ENCODE data around the gene GRIA3.
"Not testable (repeated sequence)": the region's sequence is repeated elsewhere in the genome, so short reads cannot be mapped to it uniquely, and the experiment has no call there.

GRIA3 gene

DNA sequence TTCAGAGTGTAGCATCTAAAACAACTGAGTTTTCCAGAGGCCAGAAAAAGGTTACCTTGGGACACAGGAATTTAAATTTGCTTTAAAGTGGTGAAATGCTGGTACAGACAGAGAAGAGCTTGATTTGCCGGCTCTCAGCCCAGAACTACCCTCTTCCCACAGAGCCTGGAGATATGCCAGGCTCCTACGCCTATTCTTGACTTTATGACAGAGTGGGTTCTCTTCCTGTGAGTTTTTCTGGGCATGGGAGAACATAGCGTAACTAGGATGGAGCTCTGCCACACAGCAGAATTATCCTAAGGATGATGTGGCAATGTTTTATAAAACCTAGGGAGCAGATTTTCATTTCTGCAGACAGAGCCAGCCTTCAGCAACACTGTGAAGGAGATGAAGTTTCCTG, 241.8 kb downstream of the GRIA3 start:
- Histone ChIP-seq H2BK120ac (ENCODE audit: low read depth, low read length) (no peak overlapping the region), H3K56ac (ENCODE audit: low read length) (no peak overlapping the region), H4K8ac (ENCODE audit: low read depth, low read length) (no peak overlapping the region)

DNA sequence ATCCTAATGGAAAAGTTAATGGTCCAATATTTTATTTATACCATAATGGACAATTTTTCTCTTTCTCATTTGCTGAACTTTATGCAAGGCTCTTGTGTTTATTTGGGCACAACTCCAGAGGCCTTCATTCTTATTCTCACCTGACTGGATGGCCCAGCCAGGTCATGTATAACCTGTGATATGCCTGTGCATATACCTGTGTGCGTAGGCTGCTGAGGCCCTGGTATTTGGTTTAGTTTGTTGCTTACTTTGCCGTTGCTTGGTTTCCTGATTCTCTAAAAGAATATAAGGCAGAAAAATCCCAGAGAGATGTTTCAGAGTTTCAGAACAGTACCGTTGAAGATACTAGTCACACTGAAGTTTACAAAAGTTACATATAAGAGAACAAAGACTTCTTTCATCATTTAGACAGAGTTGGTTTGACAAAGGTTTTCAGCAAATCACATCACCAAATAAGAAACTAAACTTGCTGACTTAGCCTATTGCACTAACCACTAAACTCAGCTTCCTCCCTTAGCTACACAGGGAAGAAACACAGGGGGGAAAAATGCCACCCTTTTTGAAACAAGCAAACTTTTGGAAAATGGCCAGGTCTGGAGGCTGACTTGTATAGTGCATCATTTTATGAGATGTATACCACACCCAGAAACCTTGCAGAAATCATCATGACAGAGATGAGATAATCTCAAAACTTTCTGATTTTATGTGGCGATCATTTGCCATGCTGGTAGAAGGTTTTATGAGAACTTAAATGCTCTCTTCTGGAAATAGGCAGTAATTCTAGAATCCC, 248.5 kb downstream of the GRIA3 start:
- Histone ChIP-seq H2AK5ac (ENCODE audit: low read length) (no peak overlapping the region), H3K79me2 (ENCODE audit: control insufficient read depth, insufficient read depth, low read length) (no peaks in the 10 kb centered on the region), H3K4me1 (ENCODE audit: control insufficient read depth, low read depth, low read length) (no peaks in the 10 kb centered on the region), H2BK120ac (ENCODE audit: low read depth, low read length) (no peak overlapping the region), H2BK15ac (replicated peaks; ENCODE audit: low read depth) (no peak overlapping the region), H3K23ac (ENCODE audit: low read length) (no peak overlapping the region), H3K4me3 (ENCODE audit: low read length) (no peak overlapping the region), H3K56ac (ENCODE audit: low read length) (no peak overlapping the region), H3K18ac (ENCODE audit: low read length) (no peak overlapping the region), H3K9ac (ENCODE audit: low read length) (no peak overlapping the region), H3K27me3 (ENCODE audit: insufficient read depth, low read length, poor library complexity) (no peaks in the 10 kb centered on the region), H2BK5ac (ENCODE audit: low read length) (no peak overlapping the region), H4K5ac (ENCODE audit: low read length) (no peak overlapping the region), H3K79me1 (ENCODE audit: low read length) (no peaks in the 10 kb centered on the region), H3K4me2 (ENCODE audit: low read length) (no peak overlapping the region), H3K27ac (ENCODE audit: low read depth, low read length) (no peak overlapping the region), H4K8ac (ENCODE audit: low read depth, low read length) (no peak overlapping the region), H3K4ac (ENCODE audit: low read depth, low read length) (no peak overlapping the region), H3K36me3 (ENCODE audit: control insufficient read depth, insufficient read depth, low read length) (no peaks in the 10 kb centered on the region)
- no peak for DNase-seq
- WGBS (ENCODE audit: extremely low coverage, insufficient coverage, low lambda C conversion rate) = no CpG with 5 or more reads among the region's 4 CpGs

More for the DNA sequence above, 241.8 kb downstream of the GRIA3 start:
- no peak overlapping the region for H3K9ac ChIP-seq (ENCODE audit: low read length)
- H3K27me3 ChIP-seq (ENCODE audit: insufficient read depth, low read length, poor library complexity) = no peaks in the 10 kb centered on the region
- no peak overlapping the region for H2AK5ac ChIP-seq (ENCODE audit: low read length)
- no peak overlapping the region for H3K27ac ChIP-seq (ENCODE audit: low read depth, low read length)
- DNase-seq = no peak
- H3K79me1 ChIP-seq (ENCODE audit: low read length) = no peaks in the 10 kb centered on the region
- H2BK15ac ChIP-seq (replicated peaks; ENCODE audit: low read depth) = no peak overlapping the region
- H3K4ac ChIP-seq (ENCODE audit: low read depth, low read length) = no peak overlapping the region
- no peaks in the 10 kb centered on the region for H3K4me1 ChIP-seq (ENCODE audit: control insufficient read depth, low read depth, low read length)
- H4K5ac ChIP-seq (ENCODE audit: low read length) = no peak overlapping the region
- no peak overlapping the region for H2BK5ac ChIP-seq (ENCODE audit: low read length)
- no peaks in the 10 kb centered on the region for H3K79me2 ChIP-seq (ENCODE audit: control insufficient read depth, insufficient read depth, low read length)
- no peak overlapping the region for H3K4me2 ChIP-seq (ENCODE audit: low read length)
- no peaks in the 10 kb centered on the region for H3K36me3 ChIP-seq (ENCODE audit: control insufficient read depth, insufficient read depth, low read length)
- H3K18ac ChIP-seq (ENCODE audit: low read length) = no peak overlapping the region
- H3K4me3 ChIP-seq (ENCODE audit: low read length) = no peak overlapping the region
- no CpG with 5 or more reads among the region's 3 CpGs for WGBS (ENCODE audit: extremely low coverage, insufficient coverage, low lambda C conversion rate)
- H3K23ac ChIP-seq (ENCODE audit: low read length) = no peak overlapping the region

DNA sequence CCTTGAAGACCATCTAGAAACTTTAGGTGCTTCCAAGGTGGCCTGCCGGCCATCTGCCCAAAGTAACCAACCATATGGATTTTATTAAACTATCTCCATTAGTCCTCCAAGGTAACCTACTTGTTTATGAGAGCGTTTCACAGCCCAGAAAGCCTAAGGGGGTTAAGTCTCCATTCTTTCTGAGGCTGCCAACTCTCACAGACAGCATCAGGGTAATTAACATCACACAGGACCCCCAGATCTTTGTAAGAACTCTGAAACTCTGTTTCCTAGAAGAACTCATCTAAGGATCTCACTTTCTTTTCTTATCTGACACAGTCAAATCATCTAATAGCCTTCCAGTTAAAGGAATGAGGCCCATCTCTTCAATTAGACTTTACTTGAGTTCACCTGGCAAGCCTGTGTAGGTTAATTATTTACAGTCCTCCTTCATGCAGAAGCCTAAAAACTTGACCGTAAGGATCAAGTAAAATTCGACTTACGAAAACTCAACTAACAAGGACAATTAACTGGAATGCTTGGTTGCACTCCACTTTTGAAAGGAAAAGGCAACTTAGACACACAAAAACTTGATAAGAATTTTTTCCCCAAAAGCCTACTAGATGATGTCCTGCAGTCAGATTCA, 252.5 kb downstream of the GRIA3 start:
- no CpG with 5 or more reads among the region's 5 CpGs for WGBS (ENCODE audit: extremely low coverage, insufficient coverage, low lambda C conversion rate)
- Histone ChIP-seq H3K79me1 (ENCODE audit: low read length) (no peaks in the 10 kb centered on the region), H3K4me1 (ENCODE audit: control insufficient read depth, low read depth, low read length) (no peaks in the 10 kb centered on the region), H3K79me2 (ENCODE audit: control insufficient read depth, insufficient read depth, low read length) (no peaks in the 10 kb centered on the region), H3K27ac (ENCODE audit: low read depth, low read length) (no peak overlapping the region), H3K4me3 (ENCODE audit: low read length) (no peak overlapping the region), H2BK15ac (replicated peaks; ENCODE audit: low read depth) (no peak overlapping the region), H3K23ac (ENCODE audit: low read length) (no peak overlapping the region), H4K8ac (ENCODE audit: low read depth, low read length) (no peak overlapping the region), H3K9ac (ENCODE audit: low read length) (no peak overlapping the region), H4K5ac (ENCODE audit: low read length) (no peak overlapping the region), H2BK120ac (ENCODE audit: low read depth, low read length) (no peak overlapping the region), H3K27me3 (ENCODE audit: insufficient read depth, low read length, poor library complexity) (no peaks in the 10 kb centered on the region), H2AK5ac (ENCODE audit: low read length) (no peak overlapping the region), H3K4ac (ENCODE audit: low read depth, low read length) (no peak overlapping the region), H3K36me3 (ENCODE audit: control insufficient read depth, insufficient read depth, low read length) (no peaks in the 10 kb centered on the region), H3K4me2 (ENCODE audit: low read length) (no peak overlapping the region), H3K18ac (ENCODE audit: low read length) (no peak overlapping the region), H3K56ac (ENCODE audit: low read length) (no peak overlapping the region), H2BK5ac (ENCODE audit: low read length) (no peak overlapping the region)
- DNase-seq = no peak

DNA sequence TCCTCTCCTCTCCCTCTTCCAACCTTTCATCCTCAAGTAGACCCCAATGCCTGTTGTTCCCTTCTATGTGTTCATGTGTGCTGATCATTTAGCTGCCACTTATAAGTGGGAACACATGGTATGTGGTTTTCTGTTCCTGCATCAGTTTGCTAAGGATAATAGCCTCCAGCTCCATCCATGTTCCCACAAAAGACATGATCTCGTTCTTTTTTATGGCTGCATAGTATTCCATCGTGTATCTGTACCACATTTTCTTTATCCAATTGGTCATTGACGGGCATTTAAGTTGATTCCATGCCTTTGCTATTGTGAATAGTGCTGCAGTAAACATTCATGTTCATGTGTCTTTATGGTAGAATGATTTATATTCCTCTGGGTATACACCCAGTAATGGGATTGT, 255.8 kb downstream of the GRIA3 start:
- H3K23ac ChIP-seq (ENCODE audit: low read length); H3K4me2 ChIP-seq (ENCODE audit: low read length); H4K5ac ChIP-seq (ENCODE audit: low read length); H3K27me3 ChIP-seq (ENCODE audit: insufficient read depth, low read length, poor library complexity); H3K79me1 ChIP-seq (ENCODE audit: low read length); H3K27ac ChIP-seq (ENCODE audit: low read depth, low read length); H4K8ac ChIP-seq (ENCODE audit: low read depth, low read length); H2BK5ac ChIP-seq (ENCODE audit: low read length); H3K56ac ChIP-seq (ENCODE audit: low read length); H2BK120ac ChIP-seq (ENCODE audit: low read depth, low read length); H3K9ac ChIP-seq (ENCODE audit: low read length); H3K18ac ChIP-seq (ENCODE audit: low read length); H3K4me1 ChIP-seq (ENCODE audit: control insufficient read depth, low read depth, low read length); H3K4ac ChIP-seq (ENCODE audit: low read depth, low read length); H3K36me3 ChIP-seq (ENCODE audit: control insufficient read depth, insufficient read depth, low read length); H2AK5ac ChIP-seq (ENCODE audit: low read length); H2BK15ac ChIP-seq (replicated peaks; ENCODE audit: low read depth); DNase-seq; H3K79me2 ChIP-seq (ENCODE audit: control insufficient read depth, insufficient read depth, low read length); H3K4me3 ChIP-seq (ENCODE audit: low read length): not testable (repeated sequence)
- no CpG with 5 or more reads among the region's 3 CpGs for WGBS (ENCODE audit: extremely low coverage, insufficient coverage, low lambda C conversion rate)

DNA sequence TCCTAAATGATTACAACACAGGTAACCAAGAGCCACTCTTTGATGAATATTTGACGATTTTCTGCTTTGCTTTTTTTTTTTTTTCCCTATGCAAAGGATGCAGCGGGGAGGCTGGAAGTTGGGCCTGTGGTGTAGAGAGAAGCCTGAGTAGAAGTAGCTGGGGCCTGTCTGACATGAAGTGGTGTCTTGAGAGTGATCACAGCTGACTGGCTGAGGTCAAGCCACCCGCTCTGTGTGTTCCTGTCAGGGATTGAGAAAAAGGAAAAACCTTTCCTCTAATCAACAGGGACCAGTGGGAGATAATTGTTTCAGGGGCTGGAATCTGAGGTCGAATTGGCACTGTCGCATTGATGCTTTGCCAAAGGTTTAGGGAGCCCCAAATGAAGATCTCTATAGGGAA, 258.7 kb downstream of the GRIA3 start:
- Histone ChIP-seq H3K27me3 (ENCODE audit: insufficient read depth, low read length, poor library complexity) (no peaks in the 10 kb centered on the region), H3K27ac (ENCODE audit: low read depth, low read length) (no peak overlapping the region), H2AK5ac (ENCODE audit: low read length) (no peak overlapping the region), H2BK5ac (ENCODE audit: low read length) (no peak overlapping the region), H2BK120ac (ENCODE audit: low read depth, low read length) (no peak overlapping the region), H2BK15ac (replicated peaks; ENCODE audit: low read depth) (no peak overlapping the region), H4K5ac (ENCODE audit: low read length) (no peak overlapping the region), H3K18ac (ENCODE audit: low read length) (no peak overlapping the region), H3K4me1 (ENCODE audit: control insufficient read depth, low read depth, low read length) (no peaks in the 10 kb centered on the region), H3K9ac (ENCODE audit: low read length) (no peak overlapping the region), H3K79me1 (ENCODE audit: low read length) (no peaks in the 10 kb centered on the region), H3K4me3 (ENCODE audit: low read length) (no peak overlapping the region), H3K36me3 (ENCODE audit: control insufficient read depth, insufficient read depth, low read length) (no peaks in the 10 kb centered on the region), H3K56ac (ENCODE audit: low read length) (no peak overlapping the region), H3K79me2 (ENCODE audit: control insufficient read depth, insufficient read depth, low read length) (no peaks in the 10 kb centered on the region), H4K8ac (ENCODE audit: low read depth, low read length) (no peak overlapping the region), H3K4ac (ENCODE audit: low read depth, low read length) (no peak overlapping the region), H3K23ac (ENCODE audit: low read length) (no peak overlapping the region), H3K4me2 (ENCODE audit: low read length) (no peak overlapping the region)
- DNase-seq = no peak
- WGBS (ENCODE audit: extremely low coverage, insufficient coverage, low lambda C conversion rate) = no CpG with 5 or more reads among the region's 5 CpGs

All from mesendoderm (in vitro differentiated cells).